ENCODE results near the gene INPP5F. TPM values are rescaled to one million over a fixed set of nuclear protein-coding genes. Genes with fewer than 3 reads are reported as not detected.

INPP5F gene
- total and polyA plus RNA-seq, 10 of the 15 experiments (the other 5 are each of a cell fraction or from before 2014, with no cell fraction given): 6.0 to 49.3 (median 34.3) TPM

- no peak for TF ChIP-seq ELK1 (IDR thresholded peaks at IDR 0.05; ENCODE audit: low read depth, low read length)
- peak; percentile 90 for TF ChIP-seq NBN (IDR thresholded peaks at IDR 0.05)
- peak; percentile 69 for TF ChIP-seq IKZF1 (conservative IDR thresholded peaks at IDR 0.05)
- peak; percentile 88 for TF ChIP-seq MEF2A (IDR thresholded peaks at IDR 0.05; ENCODE audit: insufficient read depth, low read depth, low read length)
- no peak for TF ChIP-seq ZBTB40 (IDR thresholded peaks at IDR 0.05; ENCODE audit: borderline replicate concordance)
- TF ChIP-seq NFYB (IDR thresholded peaks at IDR 0.05; ENCODE audit: insufficient read depth, low read depth, low read length): 0 out of 2 replicates have a peak, but pooled peaks have one; percentile 34
- TF ChIP-seq HDAC6 (IDR thresholded peaks at IDR 0.05; ENCODE audit: unreplicated experiment): no peak
- peak; percentile 84 for TF ChIP-seq RELB (IDR thresholded peaks at IDR 0.05; ENCODE audit: low read depth)
- TF ChIP-seq BCL11A (IDR thresholded peaks at IDR 0.05; ENCODE audit: low read depth, low read length): peak; percentile 84; the same call in 1 of the 2 replicates
- TF ChIP-seq CREB1 (IDR thresholded peaks at IDR 0.05; ENCODE audit: low read depth): 0 out of 2 replicates have a peak, but pooled peaks have one; percentile 32
- peak; percentile 89 for TF ChIP-seq SKIL (IDR thresholded peaks at IDR 0.05; ENCODE audit: low read depth, poor library complexity, severe bottlenecking)
- TF ChIP-seq USF1 (IDR thresholded peaks at IDR 0.05; ENCODE audit: borderline replicate concordance, extremely low read length, insufficient read depth, low read depth, low read length): no peak
- peak; percentile 69 for TF ChIP-seq MEF2B (IDR thresholded peaks at IDR 0.05; ENCODE audit: partially characterized antibody, poor library complexity, severe bottlenecking)
Observed at GRCh38 chr10:119784340-119785067, 58.7 kb downstream of the INPP5F start (continued).
